ENCODE results near the gene ZC3H10. TPM values are rescaled to one million over a fixed set of nuclear protein-coding genes. Genes with fewer than 3 reads are reported as not detected.
A peak's percentile ranks its signal among the peaks of the same experiment; 100 is the strongest.

ZC3H10 gene
- total RNA-seq, 1 donor from 2014 or later, result 3.0 TPM

GRCh38 chr12:56098592-56098991 lies 19.5 kb upstream of the ZC3H10 start:
- Histone ChIP-seq H3K27me3 (ENCODE audit: control insufficient read depth, insufficient read depth, low read length) (no peaks in the 10 kb centered on the region), H3K36me3 (ENCODE audit: control insufficient read depth, insufficient read depth, low read length) (no peaks in the 10 kb centered on the region), H3K4me3 (ENCODE audit: low read depth, low read length) (no peak overlapping the region)
- TF ChIP-seq CTCF (IDR thresholded peaks at IDR 0.05; ENCODE audit: insufficient read depth, low read length, poor library complexity, severe bottlenecking), result no peak
- no peak for DNase-seq (ENCODE audit: low read depth)

- no peak for TF ChIP-seq CTCF (IDR thresholded peaks at IDR 0.05; ENCODE audit: insufficient read depth, low read length, poor library complexity, severe bottlenecking)
- no peak for DNase-seq (ENCODE audit: low read depth)
- no peaks in the 10 kb centered on the region for H3K36me3 ChIP-seq (ENCODE audit: control insufficient read depth, insufficient read depth, low read length)
- no peak overlapping the region for H3K4me3 ChIP-seq (ENCODE audit: low read depth, low read length)
- H3K27me3 ChIP-seq (ENCODE audit: control insufficient read depth, insufficient read depth, low read length), result no peaks in the 10 kb centered on the region
Measured at GRCh38 chr12:56099787-56100186, 18.3 kb upstream of the ZC3H10 start.

- no peak for DNase-seq (ENCODE audit: low read depth)
- H3K36me3 ChIP-seq (ENCODE audit: control insufficient read depth, insufficient read depth, low read length), result no peaks in the 10 kb centered on the region
- TF ChIP-seq CTCF (IDR thresholded peaks at IDR 0.05; ENCODE audit: insufficient read depth, low read length, poor library complexity, severe bottlenecking), result no peak
- no peak overlapping the region for H3K4me3 ChIP-seq (ENCODE audit: low read depth, low read length)
- no peaks in the 10 kb centered on the region for H3K27me3 ChIP-seq (ENCODE audit: control insufficient read depth, insufficient read depth, low read length)
Measured at GRCh38 chr12:56101045-56101444, 17.0 kb upstream of the ZC3H10 start.

GRCh38 chr12:56102683-56103065 lies 15.4 kb upstream of the ZC3H10 start:
- no peak for DNase-seq (ENCODE audit: low read depth)
- no peaks in the 10 kb centered on the region for H3K27me3 ChIP-seq (ENCODE audit: control insufficient read depth, insufficient read depth, low read length)
- no peak for TF ChIP-seq CTCF (IDR thresholded peaks at IDR 0.05; ENCODE audit: insufficient read depth, low read length, poor library complexity, severe bottlenecking)
- no peak overlapping the region for H3K4me3 ChIP-seq (ENCODE audit: low read depth, low read length)
- no peaks in the 10 kb centered on the region for H3K36me3 ChIP-seq (ENCODE audit: control insufficient read depth, insufficient read depth, low read length)

GRCh38 chr12:56103066-56103711 lies 14.9 kb upstream of the ZC3H10 start:
- Histone ChIP-seq H3K36me3 (ENCODE audit: control insufficient read depth, insufficient read depth, low read length) (no peaks in the 10 kb centered on the region), H3K27me3 (ENCODE audit: control insufficient read depth, insufficient read depth, low read length) (no peaks in the 10 kb centered on the region), H3K4me3 (ENCODE audit: low read depth, low read length) (peak overlapping the region; percentile 76)
- DNase-seq (ENCODE audit: low read depth), result no peak
- no peak for TF ChIP-seq CTCF (IDR thresholded peaks at IDR 0.05; ENCODE audit: insufficient read depth, low read length, poor library complexity, severe bottlenecking)

GRCh38 chr12:56103823-56104108 lies 14.3 kb upstream of the ZC3H10 start:
- Histone ChIP-seq H3K27me3 (ENCODE audit: control insufficient read depth, insufficient read depth, low read length) (no peaks in the 10 kb centered on the region), H3K36me3 (ENCODE audit: control insufficient read depth, insufficient read depth, low read length) (no peaks in the 10 kb centered on the region), H3K4me3 (ENCODE audit: low read depth, low read length) (peak overlapping the region; percentile 76)
- DNase-seq (ENCODE audit: low read depth), result no peak
- no peak for TF ChIP-seq CTCF (IDR thresholded peaks at IDR 0.05; ENCODE audit: insufficient read depth, low read length, poor library complexity, severe bottlenecking)

Measured in kidney epithelial cell (primary cell).